ENCODE data around the gene SNAPC1.
A peak's percentile ranks its signal among the peaks of the same experiment; 100 is the strongest.

SNAPC1 gene, protein sequence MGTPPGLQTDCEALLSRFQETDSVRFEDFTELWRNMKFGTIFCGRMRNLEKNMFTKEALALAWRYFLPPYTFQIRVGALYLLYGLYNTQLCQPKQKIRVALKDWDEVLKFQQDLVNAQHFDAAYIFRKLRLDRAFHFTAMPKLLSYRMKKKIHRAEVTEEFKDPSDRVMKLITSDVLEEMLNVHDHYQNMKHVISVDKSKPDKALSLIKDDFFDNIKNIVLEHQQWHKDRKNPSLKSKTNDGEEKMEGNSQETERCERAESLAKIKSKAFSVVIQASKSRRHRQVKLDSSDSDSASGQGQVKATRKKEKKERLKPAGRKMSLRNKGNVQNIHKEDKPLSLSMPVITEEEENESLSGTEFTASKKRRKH

DNA sequence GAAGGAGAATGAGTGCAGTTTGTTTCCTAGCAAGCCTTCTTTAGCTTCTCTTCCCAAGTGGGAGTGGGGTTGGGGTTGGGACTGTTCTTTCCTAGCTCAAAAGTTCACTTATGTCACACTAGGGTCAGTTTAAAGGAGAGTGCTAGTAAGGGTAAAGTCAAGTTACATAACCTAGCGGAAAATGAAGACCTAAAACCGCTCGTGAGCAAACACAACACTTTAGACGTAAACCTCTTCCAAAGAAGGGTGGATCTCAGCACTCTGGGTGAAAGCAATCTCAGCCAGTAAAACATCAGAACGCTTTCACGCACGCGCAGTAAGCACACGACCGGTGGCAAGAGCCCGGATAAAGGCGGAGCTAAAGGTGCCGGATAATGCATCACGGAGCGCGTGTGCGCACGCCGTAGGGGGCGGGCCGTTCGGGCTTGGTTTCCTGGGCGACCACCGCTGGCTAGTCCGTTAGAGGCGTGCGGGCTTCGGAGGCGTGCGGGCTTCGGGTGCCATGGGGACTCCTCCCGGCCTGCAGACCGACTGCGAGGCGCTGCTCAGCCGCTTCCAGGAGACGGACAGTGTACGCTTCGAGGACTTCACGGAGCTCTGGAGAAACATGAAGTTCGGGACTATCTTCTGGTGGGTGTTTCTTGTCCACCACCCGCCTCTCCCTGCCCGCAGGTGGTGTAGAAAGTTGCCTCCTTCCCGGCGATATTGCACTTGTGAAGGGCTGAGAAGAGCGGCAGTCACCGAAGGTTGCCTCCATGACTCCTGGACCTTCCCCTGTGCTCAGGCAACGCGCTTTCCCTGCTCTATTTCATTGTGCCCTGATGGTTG lies at the start of gene SNAPC1:
TSS of gene SNAPC1 (plus strand) at position 462 of the 828 bp plus-strand sequence. CDS start at position 503, 41 bp downstream.
- Mint-ChIP-seq H3K9me3 (no peaks in the 10 kb centered on the region), H3K27me3 (ENCODE audit: low read depth) (no peaks in the 10 kb centered on the region), H3K4me1 (peaks cover 46% of the 10 kb centered on the region), H3K36me3 (ENCODE audit: low read depth) (no peaks in the 10 kb centered on the region), H3K27ac (peak within 1 kb of the TSS; percentile 98 to 100 (median 99)), H3K4me3 (peak within 1 kb of the TSS; percentile 98 to 100 (median 99))
- TF ChIP-seq, protein P1, sequence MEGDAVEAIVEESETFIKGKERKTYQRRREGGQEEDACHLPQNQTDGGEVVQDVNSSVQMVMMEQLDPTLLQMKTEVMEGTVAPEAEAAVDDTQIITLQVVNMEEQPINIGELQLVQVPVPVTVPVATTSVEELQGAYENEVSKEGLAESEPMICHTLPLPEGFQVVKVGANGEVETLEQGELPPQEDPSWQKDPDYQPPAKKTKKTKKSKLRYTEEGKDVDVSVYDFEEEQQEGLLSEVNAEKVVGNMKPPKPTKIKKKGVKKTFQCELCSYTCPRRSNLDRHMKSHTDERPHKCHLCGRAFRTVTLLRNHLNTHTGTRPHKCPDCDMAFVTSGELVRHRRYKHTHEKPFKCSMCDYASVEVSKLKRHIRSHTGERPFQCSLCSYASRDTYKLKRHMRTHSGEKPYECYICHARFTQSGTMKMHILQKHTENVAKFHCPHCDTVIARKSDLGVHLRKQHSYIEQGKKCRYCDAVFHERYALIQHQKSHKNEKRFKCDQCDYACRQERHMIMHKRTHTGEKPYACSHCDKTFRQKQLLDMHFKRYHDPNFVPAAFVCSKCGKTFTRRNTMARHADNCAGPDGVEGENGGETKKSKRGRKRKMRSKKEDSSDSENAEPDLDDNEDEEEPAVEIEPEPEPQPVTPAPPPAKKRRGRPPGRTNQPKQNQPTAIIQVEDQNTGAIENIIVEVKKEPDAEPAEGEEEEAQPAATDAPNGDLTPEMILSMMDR (IDR thresholded peaks at IDR 0.05; ENCODE audit: unreplicated experiment in 3 of 3) = no peak

DNA sequence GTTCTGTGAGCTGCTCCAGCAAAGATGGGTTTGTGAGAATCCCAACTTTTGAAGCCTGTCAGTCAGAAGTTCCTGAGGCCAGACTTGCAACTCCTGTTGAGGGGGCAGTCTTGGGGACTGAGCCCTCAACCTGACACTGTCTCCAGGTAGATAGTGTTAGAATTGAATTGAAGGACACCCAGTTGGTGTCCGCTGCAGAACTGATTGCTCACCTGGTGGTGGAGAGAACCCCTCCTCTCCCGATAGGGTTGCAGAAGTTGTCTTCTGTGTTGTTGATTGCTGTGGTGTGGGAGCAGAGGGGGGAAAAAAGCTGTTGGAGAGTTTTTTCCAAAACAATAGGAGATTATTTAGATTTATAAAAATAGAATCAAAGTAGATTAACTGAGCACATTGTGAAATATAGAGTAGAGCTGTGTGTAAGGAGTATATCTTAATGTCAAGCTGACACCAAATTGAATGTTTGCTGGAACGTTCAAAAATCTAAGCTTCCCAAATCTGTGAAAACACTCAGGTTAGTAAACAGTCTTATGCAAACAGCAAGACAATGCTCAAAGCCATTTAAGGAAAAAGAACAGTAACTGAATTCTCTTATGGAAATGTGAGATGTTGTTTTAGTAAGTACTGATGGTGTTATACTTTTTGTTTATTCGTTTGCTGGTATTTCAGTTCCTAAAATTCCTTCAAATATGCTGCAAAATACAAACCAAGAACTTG lies 48.3 kb upstream of the SNAPC1 start:
- H3K4me1 Mint-ChIP-seq = peaks cover 44% of the 10 kb centered on the region
- H3K27ac Mint-ChIP-seq = peak overlapping the region in 1 of 3 experiments; percentile 19
- no peak overlapping the region for H3K4me3 Mint-ChIP-seq
- no peaks in the 10 kb centered on the region for H3K9me3 Mint-ChIP-seq
- H3K27me3 Mint-ChIP-seq (ENCODE audit: low read depth) = no peaks in the 10 kb centered on the region
- H3K36me3 Mint-ChIP-seq (ENCODE audit: low read depth) = peaks cover 2% of the 10 kb centered on the region
- TF ChIP-seq, protein P1 (IDR thresholded peaks at IDR 0.05; ENCODE audit: unreplicated experiment in 3 of 3) = no peak

DNA sequence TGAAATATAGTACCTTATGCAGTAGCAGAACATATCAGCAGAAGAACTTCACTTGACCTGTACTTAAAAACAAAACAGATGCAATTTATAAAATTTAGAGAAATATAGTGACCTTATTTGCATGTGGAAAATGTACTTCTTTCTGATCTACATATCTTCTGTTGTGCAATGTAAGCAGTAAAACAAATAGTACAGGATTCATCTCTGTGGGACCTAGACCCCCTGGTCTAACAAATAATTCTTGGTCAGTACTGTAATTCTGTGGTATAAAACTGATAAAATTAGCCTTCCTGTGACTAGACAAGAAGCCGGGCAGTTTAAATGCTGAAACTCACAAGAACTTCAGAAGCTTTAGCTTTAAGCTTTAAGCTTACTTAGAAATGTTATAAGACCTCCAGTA lies 45.3 kb upstream of the SNAPC1 start:
- Mint-ChIP-seq H3K9me3 (no peaks in the 10 kb centered on the region), H3K27me3 (ENCODE audit: low read depth) (no peaks in the 10 kb centered on the region)

GRCh38 chr14:61718039-61718438 lies 44.2 kb upstream of the SNAPC1 start:
- TF ChIP-seq, protein P1 (IDR thresholded peaks at IDR 0.05; ENCODE audit: unreplicated experiment in 3 of 3) = no peak
- peaks cover 34% of the 10 kb centered on the region for H3K4me1 Mint-ChIP-seq
- peaks cover 15% of the 10 kb centered on the region for H3K36me3 Mint-ChIP-seq (ENCODE audit: low read depth)
- no peaks in the 10 kb centered on the region for H3K27me3 Mint-ChIP-seq (ENCODE audit: low read depth)
- H3K27ac Mint-ChIP-seq = no peak overlapping the region
- no peaks in the 10 kb centered on the region for H3K9me3 Mint-ChIP-seq
- no peak overlapping the region for H3K4me3 Mint-ChIP-seq

More for the DNA sequence above, 45.3 kb upstream of the SNAPC1 start:
- H3K4me1 Mint-ChIP-seq = peaks cover 42% of the 10 kb centered on the region
- peaks cover 10% of the 10 kb centered on the region for H3K36me3 Mint-ChIP-seq (ENCODE audit: low read depth)
- no peak overlapping the region for H3K4me3 Mint-ChIP-seq
- H3K27ac Mint-ChIP-seq = no peak overlapping the region
- TF ChIP-seq, protein P1 (IDR thresholded peaks at IDR 0.05; ENCODE audit: unreplicated experiment in 3 of 3) = no peak

GRCh38 chr14:61719344-61720293 lies 42.6 kb upstream of the SNAPC1 start:
- no peaks in the 10 kb centered on the region for H3K27me3 Mint-ChIP-seq (ENCODE audit: low read depth)
- H3K4me3 Mint-ChIP-seq = no peak overlapping the region
- peaks cover 27% of the 10 kb centered on the region for H3K36me3 Mint-ChIP-seq (ENCODE audit: low read depth)
- TF ChIP-seq, protein P1 (IDR thresholded peaks at IDR 0.05; ENCODE audit: unreplicated experiment in 3 of 3) = no peak
- peaks cover 32% of the 10 kb centered on the region for H3K4me1 Mint-ChIP-seq
- H3K27ac Mint-ChIP-seq = peak overlapping the region in 1 of 3 experiments; percentile 7
- H3K9me3 Mint-ChIP-seq = no peaks in the 10 kb centered on the region

Measured in nephron (organoid).